ENCODE measurements around the gene SPTBN1.

DNA sequence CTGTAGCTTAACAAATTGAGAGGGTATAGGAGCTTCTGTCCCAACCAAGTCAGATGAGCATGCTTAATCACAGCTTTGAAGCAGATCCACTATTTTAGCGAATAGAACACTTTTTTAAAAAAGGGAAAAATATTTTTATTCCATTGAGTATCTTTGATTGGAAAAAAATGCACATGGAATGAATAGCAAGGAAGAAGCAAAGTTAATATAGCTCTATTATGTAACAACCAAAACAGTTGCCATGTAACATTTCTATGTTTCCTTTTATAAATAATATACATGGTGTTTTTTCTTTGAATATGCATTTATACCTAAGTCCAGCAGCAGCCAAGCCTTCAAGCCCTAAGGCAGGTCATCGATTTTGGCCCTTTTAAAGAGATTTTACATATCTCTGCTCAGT is 21.4 kb upstream of the SPTBN1 start:
- TF ChIP-seq SUZ12 (IDR thresholded peaks at IDR 0.05; ENCODE audit: extremely low read depth, insufficient read depth, insufficient read length) = no peak
- TF ChIP-seq ZNF274 (IDR thresholded peaks at IDR 0.05; ENCODE audit: low read depth, low read length) = no peak
- no peak for TF ChIP-seq YY1 (IDR thresholded peaks at IDR 0.05; ENCODE audit: insufficient read depth, insufficient read length)
